ENCODE results near the gene PKHD1.

DNA sequence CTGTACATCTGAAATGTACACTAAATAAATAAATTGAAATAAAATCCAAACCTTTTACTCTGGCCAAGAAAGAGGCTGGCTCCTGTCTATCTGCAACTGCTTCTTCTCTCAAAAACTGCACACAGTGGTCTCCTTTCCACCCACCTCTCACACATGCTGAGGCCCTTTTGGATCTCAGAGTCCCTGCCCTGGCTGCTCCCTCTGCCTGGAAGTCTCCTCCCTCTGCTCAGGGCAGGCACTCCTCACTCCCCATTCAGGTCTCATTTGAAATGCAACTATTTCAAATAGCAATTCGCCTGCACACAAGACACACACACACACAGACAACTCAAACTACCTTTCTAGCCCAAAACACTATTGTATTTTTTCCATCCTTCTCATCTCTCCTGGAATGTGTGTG, 348.8 kb downstream of the PKHD1 start:
- TF ChIP-seq, protein P1, sequence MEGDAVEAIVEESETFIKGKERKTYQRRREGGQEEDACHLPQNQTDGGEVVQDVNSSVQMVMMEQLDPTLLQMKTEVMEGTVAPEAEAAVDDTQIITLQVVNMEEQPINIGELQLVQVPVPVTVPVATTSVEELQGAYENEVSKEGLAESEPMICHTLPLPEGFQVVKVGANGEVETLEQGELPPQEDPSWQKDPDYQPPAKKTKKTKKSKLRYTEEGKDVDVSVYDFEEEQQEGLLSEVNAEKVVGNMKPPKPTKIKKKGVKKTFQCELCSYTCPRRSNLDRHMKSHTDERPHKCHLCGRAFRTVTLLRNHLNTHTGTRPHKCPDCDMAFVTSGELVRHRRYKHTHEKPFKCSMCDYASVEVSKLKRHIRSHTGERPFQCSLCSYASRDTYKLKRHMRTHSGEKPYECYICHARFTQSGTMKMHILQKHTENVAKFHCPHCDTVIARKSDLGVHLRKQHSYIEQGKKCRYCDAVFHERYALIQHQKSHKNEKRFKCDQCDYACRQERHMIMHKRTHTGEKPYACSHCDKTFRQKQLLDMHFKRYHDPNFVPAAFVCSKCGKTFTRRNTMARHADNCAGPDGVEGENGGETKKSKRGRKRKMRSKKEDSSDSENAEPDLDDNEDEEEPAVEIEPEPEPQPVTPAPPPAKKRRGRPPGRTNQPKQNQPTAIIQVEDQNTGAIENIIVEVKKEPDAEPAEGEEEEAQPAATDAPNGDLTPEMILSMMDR (IDR thresholded peaks at IDR 0.05), result no peak
- TF ChIP-seq POLR2A (IDR thresholded peaks at IDR 0.05), result no peak

All from heart left ventricle (tissue), 13 donors.